Choroid plexus epithelial cell (primary cell): ENCODE results near the gene PHF8.
A peak's percentile ranks its signal among the peaks of the same experiment; 100 is the strongest.

Experiments used
- DNase-seq: peaks from one replicate; pipeline ENCODE4 v3.0.0-alpha.2; 2010; ENCODE audit warnings: low read depth
- H3K4me3 ChIP-seq: 2 replicates; pipeline ENCODE4 v1.5.1; 2011; ENCODE audit warnings: low read depth, mild to moderate bottlenecking, control low read depth, low read length, moderate library complexity
- CTCF ChIP-seq: conservative IDR thresholded peaks from 2 replicates; pipeline ENCODE4 v1.5.1; 2011; ENCODE audit warnings: low read depth, mild to moderate bottlenecking, control low read depth, inconsistent platforms, low read length, moderate library complexity

The PHF8 gene

GRCh38 chrX:53930515-53931380 is 113.5 kb downstream of the PHF8 start:
- peak; percentile 65 for DNase-seq
- no peak for TF ChIP-seq CTCF
- no peak overlapping the region for H3K4me3 ChIP-seq

- no peak for TF ChIP-seq CTCF
- no peak for DNase-seq
- no peak overlapping the region for H3K4me3 ChIP-seq
Measured at GRCh38 chrX:53926030-53926429, 118.2 kb downstream of the PHF8 start.

- no peak overlapping the region for H3K4me3 ChIP-seq
- DNase-seq = peak; percentile 3
- TF ChIP-seq CTCF = no peak
Measured at GRCh38 chrX:53918702-53919101, 125.6 kb downstream of the PHF8 start.

- DNase-seq = no peak
- no peak for TF ChIP-seq CTCF
- H3K4me3 ChIP-seq = no peak overlapping the region
Measured at GRCh38 chrX:53900623-53901022, 143.7 kb downstream of the PHF8 start.

GRCh38 chrX:53895270-53895669 is 149.0 kb downstream of the PHF8 start:
- no peak overlapping the region for H3K4me3 ChIP-seq
- no peak for DNase-seq
- TF ChIP-seq CTCF = no peak
